GM23338 (cell line): ENCODE data around the gene RRBP1.

Source experiments
- CTCF ChIP-seq, 2 experiments: fragments of 200-600 bp in 1 of 2; sonication (generic) in 1 of 2; conservative IDR thresholded peaks; 2 replicates each; pipeline versions ENCODE4 v1.5.1 to v1.6.1; 2016 to 2017; ENCODE audit warnings: antibody characterized with exemption in 2 of 2, low read depth in 2 of 2, mild to moderate bottlenecking in 2 of 2, moderate library complexity in 1 of 2
- EZH2 ChIP-seq: fragments of 200-600 bp; sonication (generic); IDR thresholded peaks from one replicate; pipeline ENCODE4 v1.8.0; 2017; ENCODE audit warnings: antibody characterized with exemption, mild to moderate bottlenecking, low read depth; ENCODE audit not compliant: unreplicated experiment
- POLR2AphosphoS5 ChIP-seq: IDR thresholded peaks from 2 replicates; pipeline ENCODE4 v1.6.1; 2016; ENCODE audit warnings: antibody characterized with exemption, low read depth
- TF ChIP-seq, protein P1 (sequence below): IDR thresholded peaks from one replicate; pipeline ENCODE4 v1.6.1; 2018; ENCODE audit warnings: antibody characterized with exemption; ENCODE audit not compliant: unreplicated experiment

DNA sequence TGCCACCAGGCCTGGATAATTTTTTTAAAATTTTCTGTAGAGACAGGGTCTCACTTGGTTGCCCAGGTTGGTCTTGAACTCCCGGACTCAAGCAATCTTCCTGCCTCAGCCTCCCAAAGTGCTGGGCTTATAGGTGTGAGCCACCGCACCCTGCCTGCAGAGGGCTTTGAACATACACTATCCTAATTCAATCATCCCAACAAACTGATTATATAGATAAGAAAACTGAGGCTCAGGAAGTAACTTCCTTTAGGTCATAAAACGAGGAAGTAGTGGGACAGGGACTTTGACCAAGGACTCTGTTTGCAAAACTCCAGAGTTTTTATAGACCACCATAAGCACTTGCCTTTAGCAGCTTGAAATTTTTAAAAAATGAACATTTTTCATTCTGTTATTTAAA is 12.7 kb upstream of the RRBP1 start:
- TF ChIP-seq CTCF (conservative IDR thresholded peaks at IDR 0.05; ENCODE audit: low read depth in 2 of 2) (no peak), EZH2 (no peak), POLR2AphosphoS5 (no peak)
- TF ChIP-seq, protein P1, sequence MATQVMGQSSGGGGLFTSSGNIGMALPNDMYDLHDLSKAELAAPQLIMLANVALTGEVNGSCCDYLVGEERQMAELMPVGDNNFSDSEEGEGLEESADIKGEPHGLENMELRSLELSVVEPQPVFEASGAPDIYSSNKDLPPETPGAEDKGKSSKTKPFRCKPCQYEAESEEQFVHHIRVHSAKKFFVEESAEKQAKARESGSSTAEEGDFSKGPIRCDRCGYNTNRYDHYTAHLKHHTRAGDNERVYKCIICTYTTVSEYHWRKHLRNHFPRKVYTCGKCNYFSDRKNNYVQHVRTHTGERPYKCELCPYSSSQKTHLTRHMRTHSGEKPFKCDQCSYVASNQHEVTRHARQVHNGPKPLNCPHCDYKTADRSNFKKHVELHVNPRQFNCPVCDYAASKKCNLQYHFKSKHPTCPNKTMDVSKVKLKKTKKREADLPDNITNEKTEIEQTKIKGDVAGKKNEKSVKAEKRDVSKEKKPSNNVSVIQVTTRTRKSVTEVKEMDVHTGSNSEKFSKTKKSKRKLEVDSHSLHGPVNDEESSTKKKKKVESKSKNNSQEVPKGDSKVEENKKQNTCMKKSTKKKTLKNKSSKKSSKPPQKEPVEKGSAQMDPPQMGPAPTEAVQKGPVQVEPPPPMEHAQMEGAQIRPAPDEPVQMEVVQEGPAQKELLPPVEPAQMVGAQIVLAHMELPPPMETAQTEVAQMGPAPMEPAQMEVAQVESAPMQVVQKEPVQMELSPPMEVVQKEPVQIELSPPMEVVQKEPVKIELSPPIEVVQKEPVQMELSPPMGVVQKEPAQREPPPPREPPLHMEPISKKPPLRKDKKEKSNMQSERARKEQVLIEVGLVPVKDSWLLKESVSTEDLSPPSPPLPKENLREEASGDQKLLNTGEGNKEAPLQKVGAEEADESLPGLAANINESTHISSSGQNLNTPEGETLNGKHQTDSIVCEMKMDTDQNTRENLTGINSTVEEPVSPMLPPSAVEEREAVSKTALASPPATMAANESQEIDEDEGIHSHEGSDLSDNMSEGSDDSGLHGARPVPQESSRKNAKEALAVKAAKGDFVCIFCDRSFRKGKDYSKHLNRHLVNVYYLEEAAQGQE, result no peak
